Neuronal stem cell (in vitro differentiated cells): Measurements from ENCODE around the gene NPAS3.
A peak's percentile ranks its signal among the peaks of the same experiment; 100 is the strongest.

Experiments used
- DNase-seq: peaks from one replicate; pipeline ENCODE4 v3.0.0-alpha.2; 2013; ENCODE audit warnings: low spot score
- H2AFZ ChIP-seq: one replicate; pipeline ENCODE4 v1.6.1; 2013; ENCODE audit warnings: mild to moderate bottlenecking, low read length, inconsistent platforms
- H2AK5ac ChIP-seq: 2 replicates; pipeline ENCODE4 v1.6.1; 2013; ENCODE audit warnings: low read depth, mild to moderate bottlenecking, inconsistent platforms, low read length, moderate library complexity, mixed read lengths
- H2BK120ac ChIP-seq: 2 replicates; pipeline ENCODE4 v1.6.1; 2013; ENCODE audit warnings: low read depth, mild to moderate bottlenecking, inconsistent platforms, low read length, moderate library complexity, mixed read lengths
- H2BK12ac ChIP-seq: one replicate; pipeline ENCODE4 v1.6.1; 2013; ENCODE audit warnings: low read length, inconsistent platforms
- H2BK15ac ChIP-seq: 2 replicates; pipeline ENCODE4 v1.6.1; 2013; ENCODE audit warnings: mild to moderate bottlenecking, low read length, inconsistent platforms, mixed read lengths
- H2BK5ac ChIP-seq: one replicate; pipeline ENCODE4 v1.6.1; 2013; ENCODE audit warnings: inconsistent platforms, mild to moderate bottlenecking, low read length, moderate library complexity
- H3K14ac ChIP-seq: one replicate; pipeline ENCODE4 v1.6.1; 2013; ENCODE audit warnings: low read length, inconsistent platforms
- H3K18ac ChIP-seq: 2 replicates; pipeline ENCODE4 v1.6.1; 2013; ENCODE audit warnings: low read length, inconsistent platforms
- H3K23ac ChIP-seq: 2 replicates; pipeline ENCODE4 v1.6.1; 2013; ENCODE audit warnings: low read depth, mild to moderate bottlenecking, mixed read lengths, low read length, inconsistent platforms; ENCODE audit not compliant: poor library complexity
- H3K27ac ChIP-seq: replicated peaks from 3 replicates; pipeline ENCODE4 v1.5.1; 2013; ENCODE audit warnings: low read length, inconsistent platforms
- H3K27me3 ChIP-seq, 3 experiments: 2 replicates each; pipeline ENCODE4 v1.6.1; 2013; ENCODE audit warnings: low read length in 3 of 3, mild to moderate bottlenecking in 2 of 3, inconsistent platforms in 1 of 3, low read depth in 1 of 3, mixed read lengths in 1 of 3, moderate library complexity in 1 of 3; ENCODE audit not compliant: control insufficient read depth in 3 of 3, insufficient read depth in 3 of 3
- H3K36me3 ChIP-seq, 2 donors: replicated peaks in 1 of 2; 2 replicates each; pipeline ENCODE4 v1.6.1; 2013; ENCODE audit warnings: low read length in 2 of 2; ENCODE audit not compliant: control insufficient read depth in 2 of 2, insufficient read depth in 2 of 2
- H3K4ac ChIP-seq: 2 replicates; pipeline ENCODE4 v1.6.1; 2013; ENCODE audit warnings: inconsistent platforms, mild to moderate bottlenecking, low read length, moderate library complexity
- H3K4me1 ChIP-seq, 2 donors: 1 replicate in 1 of 2; 2 replicates in 1 of 2; pipeline ENCODE4 v1.6.1; 2013; ENCODE audit warnings: low read length in 2 of 2, low read depth in 1 of 2; ENCODE audit not compliant: control insufficient read depth in 2 of 2, insufficient read depth in 1 of 2
- H3K4me2 ChIP-seq: one replicate; pipeline ENCODE4 v1.6.1; 2013; ENCODE audit warnings: mild to moderate bottlenecking, low read length, inconsistent platforms; ENCODE audit not compliant: insufficient read depth, poor library complexity, severe bottlenecking
- H3K4me3 ChIP-seq, 2 donors: 2 replicates each; pipeline ENCODE4 v1.5.1; 2013; ENCODE audit warnings: low read length in 2 of 2, mild to moderate bottlenecking in 2 of 2, inconsistent platforms in 1 of 2, moderate library complexity in 1 of 2
- H3K79me1 ChIP-seq: one replicate; pipeline ENCODE4 v1.6.1; 2013; ENCODE audit warnings: low read depth, mild to moderate bottlenecking, inconsistent platforms, low read length, moderate library complexity
- H3K9ac ChIP-seq: one replicate; pipeline ENCODE4 v1.6.1; 2013; ENCODE audit warnings: mild to moderate bottlenecking, low read depth, low read length, inconsistent platforms; ENCODE audit not compliant: poor library complexity
- H3K9me3 ChIP-seq, 2 donors: replicated peaks in 1 of 2; 2 replicates each; pipeline versions ENCODE3 to v1.6.1; 2013; ENCODE audit warnings: low read length in 2 of 2, mild to moderate bottlenecking in 2 of 2, inconsistent platforms in 1 of 2, low read depth in 1 of 2, mixed read lengths in 1 of 2, moderate library complexity in 1 of 2; ENCODE audit not compliant: control insufficient read depth in 2 of 2, insufficient read depth in 1 of 2
- H4K8ac ChIP-seq: one replicate; pipeline ENCODE4 v1.6.1; 2013; ENCODE audit warnings: low read depth, mild to moderate bottlenecking, inconsistent platforms, low read length, moderate library complexity
- H4K91ac ChIP-seq: one replicate; pipeline ENCODE4 v1.6.1; 2013; ENCODE audit warnings: low read length, low read depth, mild to moderate bottlenecking, inconsistent platforms; ENCODE audit not compliant: poor library complexity
- whole genome bisulfite sequencing, 2 donors: extraction: QIAGEN DNeasy Blood & Tissue Kit; methylation state at CpG; one replicate each; pipeline ENCODE4 v1.1.7; 2013; ENCODE audit warnings: missing lambda C conversion rate in 2 of 2, mixed read lengths in 1 of 2; ENCODE audit not compliant: insufficient read length in 2 of 2, insufficient replicate concordance in 1 of 2; ENCODE audit errors: extremely low coverage in 2 of 2; 5-methylcytosine and 5-hydroxymethylcytosine counted together

The NPAS3 gene

GRCh38 chr14:32940066-32940651 is 1.5 kb downstream of the NPAS3 start:
- Histone ChIP-seq H2AFZ (no peak overlapping the region), H3K23ac (no peak overlapping the region), H3K4me2 (peak overlapping the region; percentile 65), H2BK12ac (no peak overlapping the region), H3K4ac (no peak overlapping the region), H3K9ac (no peak overlapping the region), H3K4me1 (peaks cover 6 to 26% of the 10 kb centered on the region in 2 donors), H3K79me1 (no peaks in the 10 kb centered on the region), H2BK120ac (no peak overlapping the region), H2BK15ac (no peak overlapping the region), H3K27ac (no peak overlapping the region), H3K9me3 (no peaks in the 10 kb centered on the region), H3K27me3 (peaks cover 0 to 19% (median 0%) of the 10 kb centered on the region in 3 experiments), H4K8ac (no peak overlapping the region), H4K91ac (no peak overlapping the region), H3K4me3 (peak overlapping the region; percentile 57 to 84), H2BK5ac (no peak overlapping the region), H3K18ac (no peak overlapping the region), H3K36me3 (peaks cover 0 to 27% of the 10 kb centered on the region in 2 donors), H2AK5ac (no peak overlapping the region), H3K14ac (no peak overlapping the region)
- WGBS, 2 donors = no CpG with 5 or more reads among the region's 13 CpGs
- DNase-seq = no peak

GRCh38 chr14:32940711-32941667 is 2.3 kb downstream of the NPAS3 start:
- Histone ChIP-seq H3K27ac (no peak overlapping the region), H3K79me1 (no peaks in the 10 kb centered on the region), H3K27me3 (peaks cover 0 to 18% (median 0%) of the 10 kb centered on the region in 3 experiments), H4K8ac (no peak overlapping the region), H2BK15ac (no peak overlapping the region), H3K4me2 (no peak overlapping the region), H2AK5ac (no peak overlapping the region), H2BK5ac (no peak overlapping the region), H2BK120ac (no peak overlapping the region), H3K9ac (no peak overlapping the region), H3K4me1 (peaks cover 6 to 30% of the 10 kb centered on the region in 2 donors), H4K91ac (no peak overlapping the region), H3K4ac (no peak overlapping the region), H3K4me3 (peak overlapping the region in 1 of 2 donors; percentile 57), H3K18ac (no peak overlapping the region), H2AFZ (no peak overlapping the region), H3K36me3 (peaks cover 0 to 27% of the 10 kb centered on the region in 2 donors), H2BK12ac (no peak overlapping the region), H3K14ac (no peak overlapping the region), H3K23ac (no peak overlapping the region), H3K9me3 (no peaks in the 10 kb centered on the region)
- no peak for DNase-seq
- WGBS, 2 donors = no CpG with 5 or more reads among the region's 7 CpGs

GRCh38 chr14:32941668-32942065 is 3.0 kb downstream of the NPAS3 start:
- H3K27me3 ChIP-seq = peaks cover 0 to 13% (median 0%) of the 10 kb centered on the region in 3 experiments
- H3K23ac ChIP-seq = no peak overlapping the region
- peaks cover 0 to 27% of the 10 kb centered on the region in 2 donors for H3K36me3 ChIP-seq

GRCh38 chr14:32947081-32947480 is 8.4 kb downstream of the NPAS3 start:
- Histone ChIP-seq H2BK120ac (no peak overlapping the region), H3K9me3 (peaks cover 0 to 3% of the 10 kb centered on the region in 2 donors), H3K9ac (no peak overlapping the region), H3K36me3 (peaks cover 0 to 19% of the 10 kb centered on the region in 2 donors), H2AK5ac (no peak overlapping the region), H3K79me1 (no peaks in the 10 kb centered on the region), H3K27me3 (no peaks in the 10 kb centered on the region), H3K4me2 (no peak overlapping the region), H2BK12ac (no peak overlapping the region), H3K23ac (no peak overlapping the region), H3K14ac (no peak overlapping the region), H3K4me1 (peaks cover 2 to 50% of the 10 kb centered on the region in 2 donors), H4K8ac (no peak overlapping the region), H3K27ac (no peak overlapping the region), H3K4ac (no peak overlapping the region), H4K91ac (no peak overlapping the region), H2BK5ac (no peak overlapping the region), H3K18ac (no peak overlapping the region), H2AFZ (no peak overlapping the region), H3K4me3 (no peak overlapping the region), H2BK15ac (no peak overlapping the region)
- no CpG with 5 or more reads among the region's 1 CpG for WGBS, 2 donors
- DNase-seq = no peak

More at GRCh38 chr14:32941668-32942065, 3.0 kb downstream of the NPAS3 start:
- H2BK5ac ChIP-seq = no peak overlapping the region
- no peak overlapping the region for H3K4me2 ChIP-seq
- H2AFZ ChIP-seq = no peak overlapping the region
- H2BK120ac ChIP-seq = no peak overlapping the region
- no peak overlapping the region for H3K14ac ChIP-seq
- no peak overlapping the region for H3K9ac ChIP-seq
- DNase-seq = no peak
- H2AK5ac ChIP-seq = no peak overlapping the region
- WGBS, 2 donors = no CpG with 5 or more reads among the region's 2 CpGs
- H3K4ac ChIP-seq = no peak overlapping the region
- H4K91ac ChIP-seq = no peak overlapping the region
- H2BK12ac ChIP-seq = no peak overlapping the region
- peaks cover 6 to 36% of the 10 kb centered on the region in 2 donors for H3K4me1 ChIP-seq
- no peak overlapping the region for H2BK15ac ChIP-seq
- H4K8ac ChIP-seq = no peak overlapping the region
- no peaks in the 10 kb centered on the region for H3K9me3 ChIP-seq
- no peak overlapping the region for H3K18ac ChIP-seq
- no peak overlapping the region for H3K4me3 ChIP-seq
- H3K79me1 ChIP-seq = no peaks in the 10 kb centered on the region
- H3K27ac ChIP-seq = no peak overlapping the region
